Activated CD8-positive, alpha-beta T cell treated with anti-CD3 and anti-CD28 coated beads for 36 hours (primary cell): ENCODE data around the gene ITGA1. TPM values are rescaled to one million over a fixed set of nuclear protein-coding genes. Genes with fewer than 3 reads are reported as not detected.
A peak's percentile ranks its signal among the peaks of the same experiment; 100 is the strongest.

ENCODE experiments used
- ATAC-seq: fragments of 200-7000 bp; cut with Tn5 transposase; one replicate; pipeline ENCODE4 v1.10.0; 2021; ENCODE audit warnings: mild to moderate bottlenecking, moderate library complexity
- CTCF ChIA-PET: fragments of 350-600 bp; sonication (Branson Sonifier 250); formaldehyde crosslinking; loops from one replicate; lab custom pipeline; 2021; ENCODE audit warnings: antibody characterized with exemption; lab: Charles Lee
- POLR2A ChIA-PET: fragments of 350-600 bp; sonication (Branson Sonifier 250); formaldehyde crosslinking; loops from one replicate; lab custom pipeline; 2021; ENCODE audit warnings: antibody characterized with exemption; lab: Charles Lee
- DNase-seq: peaks from one replicate; pipeline ENCODE4 v3.0.0-alpha.2; 2020
- H3K27ac Mint-ChIP-seq: one replicate; pipeline ENCODE4 v1.8.0; 2021; ENCODE audit warnings: mild to moderate bottlenecking, mixed read lengths
- H3K27me3 Mint-ChIP-seq: one replicate; pipeline ENCODE4 v1.8.0; 2021; ENCODE audit warnings: mixed read lengths
- H3K36me3 Mint-ChIP-seq: one replicate; pipeline ENCODE4 v1.8.0; 2021; ENCODE audit warnings: low read depth, mixed read lengths
- H3K4me1 Mint-ChIP-seq: one replicate; pipeline ENCODE4 v1.8.0; 2021; ENCODE audit warnings: low read depth, mixed read lengths
- H3K4me3 Mint-ChIP-seq: one replicate; pipeline ENCODE4 v1.8.0; 2021; ENCODE audit warnings: mild to moderate bottlenecking, moderate library complexity, mixed read lengths
- H3K9me3 Mint-ChIP-seq: one replicate; pipeline ENCODE4 v1.8.0; 2021; ENCODE audit warnings: mixed read lengths
- CTCF ChIP-seq: fragments of 200-600 bp; IDR thresholded peaks from one replicate; pipeline ENCODE4 v1.8.0; 2022; ENCODE audit warnings: antibody characterized with exemption, mild to moderate bottlenecking
- intact Hi-C: fragments of 100-400 bp; cut with micrococcal nuclease; formaldehyde crosslinking; loops from one replicate; pipeline ENCODE4 v1.10.0; 2022
- total RNA-seq, 2 experiments: library from RNA; stranded (reverse); gene quantifications; one replicate each; pipeline ENCODE4 v1.2.3, GENCODE V29; 2021

Gene ITGA1
- total RNA-seq, 2 experiments from 2014 or later: 5.1 to 6.0 TPM

- Mint-ChIP-seq H3K27me3 (no peaks in the 10 kb centered on the region), H3K36me3 (no peaks in the 10 kb centered on the region), H3K9me3 (no peaks in the 10 kb centered on the region), H3K27ac (no peak overlapping the region), H3K4me1 (peaks cover 7% of the 10 kb centered on the region), H3K4me3 (peak overlapping the region; percentile 55)
- ATAC-seq (peak; percentile 98), DNase-seq (peak; percentile 62)
- intact Hi-C loops: loop anchor here (5.0 kb wide), 1 partner anchor 128 kb away; the partner anchor contains the start of genes ITGA1 and PELO
- ChIA-PET POLR2A (interaction anchor here (0.7 kb wide), 1 partner anchor 115 kb away, joined by 3 read pairs; no protein-coding TSS in a partner anchor), CTCF (interaction anchor here (0.6 to 3.1 kb wide), 48 partner anchors 8 to 295 kb away, joined by 3 to 20 read pairs (median 4); partner anchors contain the start of genes ITGA1 and PELO)
- TF ChIP-seq CTCF: peak; percentile 88
These were observed 127.6 kb downstream of the ITGA1 start for GRCh38 chr5:52915176-52915875.

DNA sequence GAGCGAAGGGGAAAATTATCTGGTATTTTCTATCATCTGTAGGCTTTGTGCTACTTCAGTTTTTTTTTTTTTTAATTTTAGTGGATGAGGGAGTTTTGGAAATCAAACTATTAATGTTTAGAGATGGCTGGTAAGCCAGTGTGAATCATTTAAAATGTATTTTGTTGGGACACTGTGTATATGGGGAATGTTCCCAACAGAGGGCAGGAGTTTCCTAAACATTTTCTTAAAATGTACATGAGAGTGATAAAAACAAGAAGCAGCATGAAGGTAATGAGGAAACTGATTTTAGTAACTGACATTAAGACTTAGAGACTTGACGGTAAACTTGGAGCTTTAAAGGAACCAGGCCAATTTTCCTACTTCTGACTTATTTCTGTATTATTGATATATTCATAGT, 133.2 kb downstream of the ITGA1 start:
- intact Hi-C loops: no loop called here
- POLR2A ChIA-PET: no interaction called here
- ATAC-seq (no peak), DNase-seq (no peak)
- Mint-ChIP-seq H3K9me3 (no peaks in the 10 kb centered on the region), H3K36me3 (no peaks in the 10 kb centered on the region), H3K27ac (no peak overlapping the region), H3K4me3 (no peak overlapping the region), H3K4me1 (no peaks in the 10 kb centered on the region), H3K27me3 (no peaks in the 10 kb centered on the region)
- TF ChIP-seq CTCF: no peak
- CTCF ChIA-PET: no interaction called here

GRCh38 chr5:52922384-52922783, 134.7 kb downstream of the ITGA1 start:
- ChIA-PET POLR2A (no interaction called here), CTCF (interaction anchor here (1.0 kb wide), 1 partner anchor 26 kb away, joined by 3 read pairs; no protein-coding TSS in a partner anchor)
- ATAC-seq (no peak), DNase-seq (no peak)
- no peak for TF ChIP-seq CTCF
- Mint-ChIP-seq H3K36me3 (no peaks in the 10 kb centered on the region), H3K9me3 (no peaks in the 10 kb centered on the region), H3K4me3 (no peak overlapping the region), H3K4me1 (no peaks in the 10 kb centered on the region), H3K27me3 (no peaks in the 10 kb centered on the region), H3K27ac (no peak overlapping the region)
- intact Hi-C loops: no loop called here

DNA sequence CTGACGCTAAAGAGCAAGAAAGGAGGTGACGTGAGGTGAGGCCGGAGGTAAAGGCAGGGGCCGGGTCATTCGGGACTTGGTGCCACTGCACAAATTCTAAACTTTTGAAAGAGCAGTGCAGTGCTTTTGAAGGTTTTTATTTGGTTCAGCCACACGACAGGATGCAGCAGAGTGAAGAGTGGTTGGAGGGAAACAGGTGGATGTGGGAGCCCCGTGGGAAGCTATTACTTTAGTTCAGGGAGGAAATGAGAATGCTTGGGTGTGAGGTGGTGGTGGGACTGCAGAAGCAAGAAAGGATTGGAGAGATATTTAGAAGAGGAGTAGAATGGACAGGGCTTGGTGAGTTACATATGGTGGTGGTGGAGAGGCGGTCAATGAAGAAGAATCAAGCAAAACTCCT, 136.7 kb downstream of the ITGA1 start:
- H3K4me1 Mint-ChIP-seq: peaks cover 7% of the 10 kb centered on the region

More for the DNA sequence above, 136.7 kb downstream of the ITGA1 start:
- H3K27ac Mint-ChIP-seq: no peak overlapping the region
- H3K27me3 Mint-ChIP-seq: no peaks in the 10 kb centered on the region
- DNase-seq (no peak), ATAC-seq (no peak)
- no peaks in the 10 kb centered on the region for H3K9me3 Mint-ChIP-seq
- H3K4me3 Mint-ChIP-seq: no peak overlapping the region
- no peaks in the 10 kb centered on the region for H3K36me3 Mint-ChIP-seq
- intact Hi-C loops: no loop called here
- TF ChIP-seq CTCF: no peak
- CTCF ChIA-PET: interaction anchor here (1.4 kb wide), 1 partner anchor 9 kb away, joined by 5 read pairs; no protein-coding TSS in a partner anchor
- POLR2A ChIA-PET: no interaction called here
